Activated gamma-delta T cell treated with Interleukin-2 at 50 U/mL for 16 hours (primary cell): ENCODE data around the gene ACAD10.

ENCODE experiments used
- DNase-seq: peaks from one replicate; pipeline ENCODE4 v3.0.0-alpha.2; 2020

The ACAD10 gene

GRCh38 chr12:111780166-111780565 lies 94.3 kb downstream of the ACAD10 start:
- no peak for DNase-seq

- DNase-seq: no peak
Observed at GRCh38 chr12:111780615-111781014, 94.8 kb downstream of the ACAD10 start.

GRCh38 chr12:111781085-111781658 lies 95.3 kb downstream of the ACAD10 start:
- DNase-seq: no peak

DNA sequence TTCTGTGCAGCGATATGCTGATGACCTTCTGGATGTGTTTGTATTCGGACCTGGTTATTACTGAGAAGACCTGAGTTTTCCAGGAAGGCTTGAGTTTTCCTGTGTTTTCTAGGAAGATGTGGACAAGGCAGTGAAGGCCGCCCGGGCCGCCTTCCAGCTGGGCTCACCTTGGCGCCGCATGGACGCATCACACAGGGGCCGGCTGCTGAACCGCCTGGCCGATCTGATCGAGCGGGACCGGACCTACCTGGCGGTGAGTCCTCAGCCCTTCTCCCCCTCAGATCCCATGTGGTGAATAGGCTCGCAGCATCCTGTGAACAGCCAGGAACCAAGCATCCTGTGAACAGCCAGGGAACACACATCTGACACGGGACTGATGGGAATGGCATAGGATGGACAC lies 97.2 kb downstream of the ACAD10 start:
- no peak for DNase-seq

GRCh38 chr12:111784953-111785352 lies 99.1 kb downstream of the ACAD10 start:
- DNase-seq: no peak

DNA sequence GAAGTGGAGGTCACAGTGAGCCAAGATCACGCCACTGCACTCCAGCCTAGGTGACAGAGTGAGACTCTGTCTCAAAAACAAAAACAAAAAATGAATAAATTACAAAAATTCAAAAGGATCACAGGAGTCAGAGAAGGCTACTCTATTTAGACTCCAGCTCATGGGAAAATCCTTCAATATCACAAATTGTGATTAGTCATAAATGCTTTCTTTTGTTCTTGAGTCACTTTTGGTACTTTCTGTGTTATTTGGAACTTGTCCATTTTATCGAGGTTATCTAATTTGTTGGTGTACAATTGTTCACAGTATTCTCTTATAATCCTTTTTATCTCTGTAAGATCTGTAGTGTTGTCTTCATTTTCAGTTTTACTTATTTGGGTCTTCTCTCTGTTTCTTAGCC lies 99.8 kb downstream of the ACAD10 start:
- no peak for DNase-seq

DNA sequence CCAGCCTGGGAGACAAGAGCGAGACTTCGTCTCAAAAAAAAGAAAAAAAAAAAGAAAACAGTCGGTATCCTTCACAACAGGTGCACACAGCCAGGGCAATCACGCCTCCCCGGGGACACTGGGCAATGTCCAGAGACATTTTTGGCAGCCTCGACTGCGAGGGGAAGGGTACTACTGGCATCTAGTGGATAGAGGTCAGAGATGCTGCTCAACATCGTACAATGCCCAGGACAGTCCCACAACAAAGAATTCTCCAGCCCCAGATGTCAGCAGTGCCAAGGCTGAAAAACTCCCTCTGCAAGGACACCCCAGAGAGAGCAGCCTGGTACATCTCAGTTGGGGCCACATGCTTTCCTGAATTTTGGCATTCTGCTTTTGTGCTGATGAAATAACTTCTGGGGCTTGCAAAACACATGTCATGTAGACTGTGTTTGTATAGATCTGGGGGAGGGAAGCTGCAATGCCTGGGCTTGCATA lies 102.4 kb downstream of the ACAD10 start:
- no peak for DNase-seq

GRCh38 chr12:111789779-111790178 lies 103.9 kb downstream of the ACAD10 start:
- no peak for DNase-seq

- no peak for DNase-seq
Observed at GRCh38 chr12:111791507-111791906, 105.7 kb downstream of the ACAD10 start.

DNA sequence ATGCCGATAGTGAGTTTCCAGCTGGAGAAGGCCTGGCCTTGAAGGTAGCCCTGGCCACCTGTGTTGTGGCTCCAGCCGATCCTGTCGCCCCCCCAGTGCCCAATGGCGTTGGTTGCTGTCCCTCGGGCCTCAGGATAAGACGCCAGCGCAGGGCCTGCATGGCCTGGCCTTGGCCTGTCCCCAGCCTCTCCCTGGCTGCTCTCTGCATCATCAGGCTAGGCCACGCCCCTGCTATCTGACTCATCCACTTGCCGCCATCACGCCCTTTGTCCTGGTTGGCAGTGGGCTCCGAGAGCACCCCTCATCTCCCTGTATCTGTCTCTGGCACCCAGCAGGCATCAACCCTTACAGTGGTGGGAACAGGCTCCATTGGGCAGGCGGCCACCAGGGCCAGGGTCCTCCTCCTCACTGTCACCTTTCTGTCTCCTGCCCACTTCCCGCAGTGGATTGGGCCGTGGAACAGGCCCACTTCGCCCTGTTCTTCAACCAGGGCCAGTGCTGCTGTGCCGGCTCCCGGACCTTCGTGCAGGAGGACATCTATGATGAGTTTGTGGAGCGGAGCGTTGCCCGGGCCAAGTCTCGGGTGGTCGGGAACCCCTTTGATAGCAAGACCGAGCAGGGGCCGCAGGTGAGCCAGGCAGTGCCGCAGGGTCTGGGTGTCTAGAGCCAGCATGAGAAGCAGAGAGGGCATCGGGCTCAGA lies 106.5 kb downstream of the ACAD10 start:
- DNase-seq: no peak

GRCh38 chr12:111792856-111793235 lies 107.0 kb downstream of the ACAD10 start:
- no peak for DNase-seq

DNA sequence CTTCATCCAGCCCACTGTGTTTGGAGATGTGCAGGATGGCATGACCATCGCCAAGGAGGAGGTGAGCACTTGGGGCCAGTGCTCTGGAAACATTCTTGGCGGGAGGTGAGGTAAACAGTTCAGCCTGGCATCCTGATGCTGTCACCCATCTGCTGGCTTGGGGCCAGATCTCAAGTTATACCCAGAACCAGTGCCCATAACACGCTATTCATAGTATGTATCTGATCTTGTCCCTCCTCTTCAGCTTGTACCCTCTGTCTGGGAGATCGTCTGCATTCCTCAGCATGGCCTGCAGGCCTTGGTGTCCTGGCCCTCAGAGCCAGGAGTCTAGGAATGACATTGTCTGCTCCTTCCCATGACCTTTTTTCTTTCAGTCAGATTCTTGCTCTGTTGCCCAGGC lies 112.3 kb downstream of the ACAD10 start:
- no peak for DNase-seq

- no peak for DNase-seq
Observed at GRCh38 chr12:111799758-111800157, 113.9 kb downstream of the ACAD10 start.

DNA sequence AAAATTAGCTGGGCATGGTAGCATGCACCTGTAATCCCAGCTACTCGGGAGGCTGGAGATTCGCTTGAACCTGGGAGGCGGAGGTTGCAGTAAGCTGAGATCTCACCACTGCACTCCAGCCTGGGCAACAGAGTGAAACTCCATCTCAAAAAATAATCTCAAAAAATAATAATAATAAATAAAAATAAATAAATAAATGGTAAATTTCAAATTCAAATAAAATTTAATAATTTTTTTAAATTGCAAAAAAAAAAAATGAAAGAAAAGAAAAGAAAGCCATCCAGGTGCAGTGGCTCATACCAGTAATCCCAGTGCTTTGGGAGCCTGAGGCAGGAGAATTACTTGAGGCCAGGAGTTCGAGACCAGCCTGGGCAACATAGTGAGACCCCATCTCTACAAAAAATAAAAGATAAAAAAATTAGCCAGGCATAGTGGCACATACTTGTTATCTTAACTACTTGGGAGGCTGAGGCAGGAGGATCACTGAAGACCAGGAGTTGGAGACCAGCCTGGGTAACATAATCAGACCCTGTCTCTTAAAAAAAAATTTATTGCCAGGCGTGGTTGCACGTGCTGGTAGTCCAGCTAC lies 117.3 kb downstream of the ACAD10 start:
- DNase-seq: no peak

DNA sequence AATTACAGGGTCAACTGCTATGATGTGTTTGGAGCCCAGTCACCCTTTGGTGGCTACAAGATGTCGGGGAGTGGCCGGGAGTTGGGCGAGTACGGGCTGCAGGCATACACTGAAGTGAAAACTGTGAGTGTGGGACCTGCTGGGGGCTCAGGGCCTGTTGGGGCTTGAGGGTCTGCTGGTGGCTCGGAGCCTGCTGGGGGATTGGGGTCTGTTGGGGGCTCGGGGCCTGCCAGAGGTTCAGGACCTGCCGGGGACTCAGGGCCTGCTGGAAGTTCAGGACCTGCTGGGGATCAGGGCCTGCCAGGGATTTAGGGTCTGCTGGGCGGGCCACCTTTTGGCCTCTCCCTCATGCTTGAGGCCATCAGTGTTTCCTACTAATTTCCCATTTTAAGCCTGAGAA lies 118.0 kb downstream of the ACAD10 start:
- no peak for DNase-seq

DNA sequence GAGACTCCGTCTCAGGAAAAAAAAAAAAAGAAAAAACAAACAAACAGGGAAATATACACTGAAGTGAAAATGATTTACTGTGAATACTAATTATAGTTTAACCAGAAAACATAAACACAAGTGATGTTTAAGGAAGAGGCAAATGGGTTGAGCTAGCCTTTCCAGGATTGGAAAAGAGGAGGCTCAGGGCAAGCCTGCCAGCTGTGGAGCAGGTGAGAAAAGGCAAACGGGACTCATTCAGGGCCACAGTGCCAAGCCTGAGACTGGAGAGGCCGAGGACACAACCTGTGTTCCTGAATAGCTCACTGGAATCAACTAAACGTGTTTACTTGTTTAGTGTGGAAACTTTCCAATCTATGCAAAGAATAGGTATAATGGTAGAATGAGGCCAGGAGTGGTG lies 120.5 kb downstream of the ACAD10 start:
- DNase-seq: no peak
